ENCODE data around the gene MYO10. TPM values are rescaled to one million over a fixed set of nuclear protein-coding genes. Genes with fewer than 3 reads are reported as not detected.

MYO10 gene
- total RNA-seq, 1 donor from 2014 or later = 0.26 TPM

DNA sequence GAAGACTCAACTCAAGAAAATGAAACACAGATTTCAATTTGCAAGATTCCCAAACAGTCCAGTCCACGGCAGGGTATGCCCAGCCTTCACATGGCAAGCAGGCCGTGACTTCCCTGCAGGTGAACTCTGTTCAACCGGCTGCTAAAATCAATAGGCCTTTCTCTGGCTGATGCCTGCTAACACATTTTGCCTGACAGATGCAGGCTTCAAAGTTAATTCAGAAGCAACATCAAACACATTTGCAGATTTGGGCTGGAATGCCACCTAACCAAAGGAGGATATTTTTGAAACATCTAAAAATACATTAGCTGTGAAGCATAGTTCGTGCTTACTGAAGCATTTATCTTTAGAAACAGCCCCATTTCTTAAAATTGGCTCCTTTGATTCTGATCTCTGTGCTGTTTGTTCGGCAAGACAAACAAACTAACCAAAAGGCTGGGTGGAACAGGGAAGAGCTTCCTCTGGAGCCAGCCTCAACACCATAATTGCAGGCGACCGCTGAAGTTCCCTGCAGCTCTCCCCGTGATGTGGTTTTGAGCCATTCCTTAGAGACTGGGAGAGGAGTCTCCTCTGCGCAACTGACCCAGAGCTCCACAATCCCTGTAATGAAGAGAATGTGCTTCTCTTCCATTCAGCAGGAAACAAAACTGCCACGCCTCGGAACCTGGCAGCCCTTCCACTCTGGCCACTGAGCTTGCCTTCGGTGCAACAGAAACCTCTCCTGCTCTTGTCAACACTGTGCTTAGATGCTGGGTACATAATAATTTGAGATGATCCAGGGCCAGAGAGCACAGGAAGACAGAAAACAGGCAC lies 126.5 kb downstream of the MYO10 start:
- Mint-ChIP-seq H3K4me3 (no peak overlapping the region), H3K9me3 (no peaks in the 10 kb centered on the region), H3K36me3 (ENCODE audit: low read depth) (no peaks in the 10 kb centered on the region), H3K4me1 (no peaks in the 10 kb centered on the region), H3K27ac (no peak overlapping the region), H3K27me3 (no peaks in the 10 kb centered on the region)
- no peak for DNase-seq
- intact Hi-C loops (cut with micrococcal nuclease) = no loop called here

DNA sequence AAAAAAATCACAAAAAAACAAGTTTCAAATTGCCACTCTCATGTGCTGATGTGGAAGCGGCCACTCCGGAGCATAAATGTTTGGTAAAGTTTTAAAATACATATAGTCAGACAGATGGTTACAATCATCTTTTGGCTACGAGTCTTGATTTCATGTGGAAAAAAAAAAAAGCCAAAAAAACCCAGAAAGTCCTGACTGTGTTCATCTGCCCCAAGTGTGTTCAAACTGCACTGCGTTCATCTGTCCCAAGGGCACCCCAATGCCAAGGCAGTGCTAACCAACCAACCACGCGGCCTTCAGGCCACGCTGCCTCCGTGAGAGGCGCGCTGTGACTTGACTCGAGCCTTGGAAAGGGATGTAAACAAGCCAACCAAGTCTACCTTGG lies 127.1 kb downstream of the MYO10 start:
- Mint-ChIP-seq H3K4me3 (no peak overlapping the region), H3K27ac (no peak overlapping the region), H3K36me3 (ENCODE audit: low read depth) (no peaks in the 10 kb centered on the region), H3K9me3 (no peaks in the 10 kb centered on the region), H3K27me3 (no peaks in the 10 kb centered on the region), H3K4me1 (no peaks in the 10 kb centered on the region)
- no peak for DNase-seq
- intact Hi-C loops (cut with micrococcal nuclease) = no loop called here

DNA sequence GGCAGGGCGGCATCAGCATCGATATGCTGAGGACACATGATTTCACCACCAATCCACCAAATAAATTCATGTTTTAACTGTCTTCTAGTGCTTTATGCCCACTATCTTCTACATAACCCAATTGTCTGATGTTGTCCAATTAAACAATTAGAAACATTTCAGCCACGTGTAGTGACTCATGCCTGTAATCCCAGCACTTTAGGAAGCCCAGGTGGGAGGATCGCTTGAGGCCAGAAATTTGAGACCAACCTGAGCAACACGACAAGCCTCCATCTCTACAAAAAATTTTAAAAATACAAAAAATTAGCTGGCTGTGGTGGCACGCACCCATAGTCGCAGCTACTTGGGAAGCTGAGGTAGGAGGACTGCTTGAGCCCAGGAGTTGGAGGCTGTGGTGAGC lies 128.1 kb downstream of the MYO10 start:
- Mint-ChIP-seq H3K9me3 (no peaks in the 10 kb centered on the region), H3K4me3 (no peak overlapping the region), H3K4me1 (no peaks in the 10 kb centered on the region), H3K36me3 (ENCODE audit: low read depth) (no peaks in the 10 kb centered on the region), H3K27me3 (no peaks in the 10 kb centered on the region), H3K27ac (no peak overlapping the region)
- no peak for DNase-seq
- intact Hi-C loops (cut with micrococcal nuclease) = no loop called here

DNA sequence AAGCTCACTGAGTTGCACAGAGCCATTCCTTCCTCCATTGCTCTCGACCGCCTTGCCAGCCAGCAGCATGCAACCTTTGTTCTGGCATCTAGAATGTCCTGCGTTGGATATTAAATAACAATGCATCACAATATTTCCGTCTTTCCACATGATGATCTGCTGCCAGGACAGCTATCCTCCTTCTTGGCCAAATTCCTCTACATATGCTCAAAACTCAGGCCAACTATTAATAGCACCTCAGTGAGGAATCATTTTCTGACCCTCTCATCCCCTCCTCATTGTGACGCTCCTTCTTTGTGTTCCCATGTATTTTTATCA lies 128.6 kb downstream of the MYO10 start:
- Mint-ChIP-seq H3K9me3 (no peaks in the 10 kb centered on the region), H3K27me3 (no peaks in the 10 kb centered on the region), H3K4me1 (no peaks in the 10 kb centered on the region), H3K27ac (no peak overlapping the region), H3K4me3 (no peak overlapping the region), H3K36me3 (ENCODE audit: low read depth) (no peaks in the 10 kb centered on the region)
- DNase-seq = no peak
- intact Hi-C loops (cut with micrococcal nuclease) = no loop called here

DNA sequence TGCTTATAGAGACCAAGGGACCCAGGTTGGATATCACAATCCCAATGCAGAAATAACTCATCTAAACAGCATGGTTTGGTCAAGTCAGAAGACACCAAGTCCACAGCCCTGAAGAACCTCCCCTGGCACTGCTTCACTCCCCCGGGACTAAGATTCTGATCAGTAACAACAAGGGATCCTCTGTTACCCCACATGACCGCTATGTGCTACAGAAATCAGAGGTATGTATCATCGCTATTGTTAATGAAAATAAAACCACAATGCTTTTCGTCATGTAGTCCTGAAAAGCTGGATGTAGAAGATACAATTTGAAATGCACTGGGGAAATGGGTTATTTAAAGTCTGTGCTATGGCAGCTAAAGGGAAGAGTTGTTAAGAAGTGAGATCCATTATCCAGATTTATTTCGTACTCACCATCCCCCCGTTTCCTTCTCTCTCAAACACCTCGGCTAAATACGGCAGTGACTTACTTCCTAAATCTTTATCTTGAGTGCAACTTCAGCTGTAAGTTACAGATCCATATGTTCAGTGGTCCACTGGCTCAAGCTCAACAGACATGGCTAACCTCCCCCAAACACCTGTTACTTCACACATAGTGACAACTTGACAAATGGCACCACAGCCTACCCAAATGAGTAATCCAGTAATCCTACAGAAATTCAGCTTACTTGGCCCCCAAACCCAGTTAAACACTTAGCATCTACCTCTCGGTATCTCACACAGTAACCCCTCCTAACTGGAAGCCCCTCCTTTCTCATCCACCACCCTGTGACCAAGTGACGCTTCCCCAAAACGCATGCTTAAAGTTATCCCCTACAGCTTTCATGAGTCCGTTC lies 129.2 kb downstream of the MYO10 start:
- DNase-seq = no peak
- intact Hi-C loops (cut with micrococcal nuclease) = no loop called here
- no peaks in the 10 kb centered on the region for H3K4me1 Mint-ChIP-seq
- H3K4me3 Mint-ChIP-seq = no peak overlapping the region
- no peaks in the 10 kb centered on the region for H3K36me3 Mint-ChIP-seq (ENCODE audit: low read depth)
- no peak overlapping the region for H3K27ac Mint-ChIP-seq
- H3K27me3 Mint-ChIP-seq = no peaks in the 10 kb centered on the region
- H3K9me3 Mint-ChIP-seq = no peaks in the 10 kb centered on the region

DNA sequence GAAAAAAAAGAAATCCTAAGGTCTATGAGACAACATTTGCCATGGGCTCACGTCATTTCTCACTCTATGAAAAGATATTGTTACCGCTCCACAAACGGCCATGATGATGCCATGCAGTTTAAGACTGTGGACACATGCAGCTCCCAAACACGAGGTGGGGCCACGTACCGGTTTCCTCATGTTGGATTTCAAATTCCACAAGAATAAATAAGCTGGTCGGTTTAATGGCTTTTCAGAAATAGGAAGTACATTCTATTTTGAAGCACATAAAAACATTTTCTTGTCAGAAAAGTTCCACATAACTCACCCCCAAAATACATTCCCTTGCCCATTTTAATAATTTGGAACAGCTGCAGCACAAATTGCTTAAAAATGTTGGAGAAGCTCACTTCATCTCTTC lies 130.6 kb downstream of the MYO10 start:
- no peaks in the 10 kb centered on the region for H3K4me1 Mint-ChIP-seq
- H3K4me3 Mint-ChIP-seq = no peak overlapping the region
- intact Hi-C loops (cut with micrococcal nuclease) = no loop called here
- H3K27me3 Mint-ChIP-seq = no peaks in the 10 kb centered on the region
- no peaks in the 10 kb centered on the region for H3K36me3 Mint-ChIP-seq (ENCODE audit: low read depth)
- H3K9me3 Mint-ChIP-seq = no peaks in the 10 kb centered on the region
- H3K27ac Mint-ChIP-seq = no peak overlapping the region
- DNase-seq = no peak

DNA sequence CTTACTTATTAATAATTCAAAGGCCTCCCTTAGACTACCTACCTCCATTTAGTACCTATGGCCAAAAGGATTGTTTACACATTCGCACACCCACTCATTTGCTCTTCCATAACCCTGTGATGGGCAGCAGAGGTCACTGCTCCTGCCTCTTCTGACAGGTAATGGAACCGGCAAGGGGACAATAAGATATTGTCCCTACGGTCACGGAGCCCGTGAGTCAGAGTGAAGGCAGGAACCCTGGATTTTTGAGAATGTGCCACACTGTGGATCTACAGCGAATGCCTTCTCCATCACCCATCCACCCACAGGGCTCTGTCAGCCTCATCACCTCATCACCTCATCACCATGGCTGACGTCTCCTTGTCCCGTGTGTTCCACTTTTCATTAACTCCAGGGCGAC lies 132.3 kb downstream of the MYO10 start:
- no peak for DNase-seq
- no peaks in the 10 kb centered on the region for H3K9me3 Mint-ChIP-seq
- H3K4me1 Mint-ChIP-seq = no peaks in the 10 kb centered on the region
- H3K27ac Mint-ChIP-seq = no peak overlapping the region
- no peaks in the 10 kb centered on the region for H3K36me3 Mint-ChIP-seq (ENCODE audit: low read depth)
- H3K27me3 Mint-ChIP-seq = no peaks in the 10 kb centered on the region
- no peak overlapping the region for H3K4me3 Mint-ChIP-seq
- intact Hi-C loops (cut with micrococcal nuclease) = no loop called here

DNA sequence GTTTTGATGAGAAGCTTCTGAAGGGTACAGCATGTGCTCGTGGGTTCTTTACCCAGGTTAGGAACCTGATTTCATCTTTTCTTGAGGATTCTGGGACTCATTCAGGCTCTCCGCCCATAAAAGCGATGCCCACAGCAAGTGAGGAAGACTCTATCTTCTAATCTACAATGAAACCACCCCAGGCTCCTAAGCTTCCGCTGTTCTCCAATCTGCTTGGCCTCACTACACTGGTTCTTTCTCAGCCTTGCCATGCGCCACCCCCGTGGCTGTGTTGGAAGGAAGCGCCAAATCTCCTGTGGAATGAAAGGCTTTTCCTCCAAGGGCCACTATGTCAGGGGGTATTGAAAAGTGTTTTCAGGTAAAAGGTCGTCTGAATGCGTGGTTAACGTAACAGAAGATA lies 135.6 kb downstream of the MYO10 start:
- Mint-ChIP-seq H3K9me3 (no peaks in the 10 kb centered on the region), H3K27me3 (no peaks in the 10 kb centered on the region), H3K4me1 (no peaks in the 10 kb centered on the region), H3K36me3 (ENCODE audit: low read depth) (no peaks in the 10 kb centered on the region), H3K27ac (no peak overlapping the region), H3K4me3 (no peak overlapping the region)
- DNase-seq = no peak
- intact Hi-C loops (cut with micrococcal nuclease) = no loop called here

DNA sequence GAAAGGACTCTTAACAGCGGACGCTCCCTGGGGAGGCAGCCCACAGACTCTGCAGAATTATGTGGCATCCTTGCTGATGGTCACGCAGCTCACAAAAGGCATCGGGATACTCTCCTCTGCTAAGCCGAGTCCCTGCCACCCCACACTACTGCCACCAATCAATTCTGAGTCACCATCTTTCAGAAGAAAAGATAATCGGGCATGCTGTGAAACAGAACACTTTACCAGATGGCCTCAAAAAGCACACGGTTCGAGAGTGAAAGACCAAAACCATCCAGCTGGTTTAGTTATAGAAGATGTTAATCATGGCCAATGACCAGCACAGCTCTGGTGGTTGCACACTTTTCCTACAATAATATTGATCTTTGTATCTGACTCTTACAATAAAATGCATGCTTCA lies 136.3 kb downstream of the MYO10 start:
- Mint-ChIP-seq H3K27me3 (no peaks in the 10 kb centered on the region), H3K36me3 (ENCODE audit: low read depth) (no peaks in the 10 kb centered on the region), H3K27ac (no peak overlapping the region), H3K4me1 (no peaks in the 10 kb centered on the region), H3K9me3 (no peaks in the 10 kb centered on the region), H3K4me3 (no peak overlapping the region)
- intact Hi-C loops (cut with micrococcal nuclease) = no loop called here
- no peak for DNase-seq

DNA sequence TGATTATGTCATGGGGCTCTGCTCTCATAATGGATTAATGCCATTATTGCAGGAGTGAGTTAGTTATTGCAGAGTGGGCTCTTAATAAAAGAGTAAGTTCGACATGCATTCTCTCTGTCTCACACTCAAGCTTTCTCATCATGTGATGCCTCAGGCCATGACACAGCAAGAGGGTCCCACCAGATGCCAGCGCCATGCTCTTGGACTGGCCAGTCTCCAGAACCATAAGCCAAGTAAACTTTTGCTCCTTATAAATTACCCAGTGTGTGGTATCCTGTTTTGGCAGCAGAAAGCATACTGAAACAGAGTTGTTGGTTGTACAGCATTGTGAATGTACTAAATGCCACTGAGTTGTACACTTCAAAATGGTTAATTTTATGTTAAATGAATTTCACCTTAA lies 138.1 kb downstream of the MYO10 start:
- intact Hi-C loops (cut with micrococcal nuclease) = no loop called here
- Mint-ChIP-seq H3K9me3 (no peaks in the 10 kb centered on the region), H3K27ac (no peak overlapping the region)

DNA sequence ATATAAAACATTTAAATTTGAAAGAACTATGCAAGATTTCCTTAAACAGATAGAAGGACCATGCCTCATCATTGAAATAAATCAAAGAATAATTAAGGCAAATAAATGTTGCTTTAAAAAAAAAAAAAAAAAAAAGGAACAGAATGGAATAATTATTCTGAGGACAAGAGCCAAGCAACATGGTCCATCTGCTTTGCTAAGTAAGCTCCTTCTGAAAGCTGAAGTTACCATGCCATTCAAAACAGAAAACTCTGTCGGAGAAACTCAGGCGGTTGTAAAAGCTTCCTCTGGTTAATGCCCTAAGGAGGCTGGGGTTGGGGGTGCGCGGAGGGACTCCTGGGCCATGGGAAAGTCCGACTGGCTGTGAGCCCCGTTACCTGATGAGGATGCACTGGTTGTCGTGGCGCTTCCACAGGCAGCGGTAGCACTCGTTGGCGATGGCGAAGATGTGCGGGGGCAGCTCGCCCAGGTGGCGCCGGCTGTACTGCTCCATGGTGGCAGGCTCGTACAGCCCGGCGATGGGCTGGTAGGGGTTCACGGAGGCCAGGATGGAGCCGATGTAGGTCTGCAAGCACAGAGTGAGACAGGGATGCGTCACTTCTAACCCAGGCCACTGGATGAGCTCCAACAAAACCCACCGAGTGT lies 141.7 kb downstream of the MYO10 start:
- intact Hi-C loops (cut with micrococcal nuclease) = no loop called here
- H3K36me3 Mint-ChIP-seq (ENCODE audit: low read depth) = no peaks in the 10 kb centered on the region
- peaks cover 2% of the 10 kb centered on the region for H3K4me1 Mint-ChIP-seq
- peaks cover 2% of the 10 kb centered on the region for H3K27me3 Mint-ChIP-seq
- no peak overlapping the region for H3K4me3 Mint-ChIP-seq
- no peak for DNase-seq
- H3K9me3 Mint-ChIP-seq = no peaks in the 10 kb centered on the region
- no peak overlapping the region for H3K27ac Mint-ChIP-seq

More for the DNA sequence above, 138.1 kb downstream of the MYO10 start:
- no peaks in the 10 kb centered on the region for H3K27me3 Mint-ChIP-seq
- H3K36me3 Mint-ChIP-seq (ENCODE audit: low read depth) = no peaks in the 10 kb centered on the region
- DNase-seq = no peak
- no peak overlapping the region for H3K4me3 Mint-ChIP-seq
- no peaks in the 10 kb centered on the region for H3K4me1 Mint-ChIP-seq

DNA sequence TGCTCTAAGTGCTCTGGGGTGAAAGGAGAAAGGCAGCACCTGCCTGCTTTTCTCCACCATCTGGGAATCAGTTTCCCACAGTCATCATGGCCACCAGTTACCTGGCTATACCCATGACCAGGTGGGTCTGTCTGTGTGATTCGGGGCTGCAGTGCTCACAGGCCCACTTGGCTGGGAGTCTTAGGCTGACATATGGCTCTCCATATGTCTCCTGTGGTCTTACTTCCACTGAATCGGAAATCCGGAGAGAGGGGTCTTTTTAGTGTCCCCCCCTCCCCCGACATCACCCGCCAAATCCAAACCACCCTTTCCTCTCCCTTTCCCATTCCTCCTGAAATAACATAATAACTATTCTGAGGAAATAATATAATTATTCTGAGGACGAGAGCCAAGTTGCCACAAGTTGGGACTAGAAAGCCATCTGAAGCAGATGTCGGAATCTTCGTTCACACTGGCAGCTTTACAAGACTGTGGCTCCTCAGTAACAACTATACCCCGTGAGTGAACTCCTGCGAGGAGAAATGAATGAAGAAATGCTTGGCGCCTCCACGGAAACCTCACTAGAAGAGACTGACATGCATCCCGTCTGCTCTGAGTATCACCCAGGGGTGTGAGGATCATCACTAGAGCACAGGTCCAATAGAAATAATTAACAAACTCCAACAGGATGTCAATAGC lies 143.4 kb downstream of the MYO10 start:
- no peaks in the 10 kb centered on the region for H3K36me3 Mint-ChIP-seq (ENCODE audit: low read depth)
- no peak overlapping the region for H3K4me3 Mint-ChIP-seq
- no peak for DNase-seq
- peaks cover 2% of the 10 kb centered on the region for H3K27me3 Mint-ChIP-seq
- H3K4me1 Mint-ChIP-seq = peaks cover 2% of the 10 kb centered on the region
- no peak overlapping the region for H3K27ac Mint-ChIP-seq
- H3K9me3 Mint-ChIP-seq = no peaks in the 10 kb centered on the region
- intact Hi-C loops (cut with micrococcal nuclease) = no loop called here

DNA sequence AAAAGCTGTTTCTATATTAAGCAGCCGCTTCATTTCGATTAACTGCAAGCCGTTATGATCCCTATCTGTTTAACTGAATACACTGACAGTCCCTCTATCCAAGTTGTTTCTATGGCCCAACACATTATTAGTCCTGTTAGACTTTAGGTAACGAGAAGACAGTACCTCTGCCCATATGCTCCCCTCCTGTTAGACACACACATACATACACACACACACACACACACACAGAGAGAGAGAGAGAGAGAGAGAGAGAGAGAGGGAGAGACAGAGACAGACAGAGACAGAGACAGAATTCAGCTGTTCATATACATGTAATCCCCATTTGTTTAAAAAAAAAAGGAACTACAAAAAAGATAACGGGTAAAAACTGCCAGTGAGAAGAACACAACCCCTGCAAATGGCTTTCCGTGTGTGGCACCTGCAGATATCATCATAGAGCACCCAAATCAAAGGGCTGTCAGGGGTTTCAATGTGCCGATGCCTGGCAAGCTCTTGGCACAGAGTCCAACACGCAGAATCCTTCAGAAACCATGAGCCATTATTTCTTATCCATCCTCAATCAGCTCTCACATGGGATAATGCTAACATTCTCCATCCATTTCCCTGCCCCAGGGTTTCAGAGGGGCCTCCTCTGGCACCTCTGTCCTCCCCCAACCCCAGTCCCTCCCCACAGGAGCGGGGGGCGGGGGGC lies 144.0 kb downstream of the MYO10 start:
- Mint-ChIP-seq H3K27me3 (peaks cover 2% of the 10 kb centered on the region), H3K27ac (no peak overlapping the region)

More for the DNA sequence above, 144.0 kb downstream of the MYO10 start:
- Mint-ChIP-seq H3K9me3 (no peaks in the 10 kb centered on the region), H3K36me3 (ENCODE audit: low read depth) (no peaks in the 10 kb centered on the region), H3K4me1 (peaks cover 2% of the 10 kb centered on the region), H3K4me3 (no peak overlapping the region)
- DNase-seq = no peak
- intact Hi-C loops (cut with micrococcal nuclease) = loop anchor here (1.0 kb wide), 1 partner anchor 340 kb away; no protein-coding TSS in a partner anchor
